Heart left ventricle (tissue), 16 donors: Measurements from ENCODE around the gene CABLES1. TPM values are rescaled to one million over a fixed set of nuclear protein-coding genes. Genes with fewer than 3 reads are reported as not detected.

Experiments
- ATAC-seq, 4 donors: fragments of 200-7000 bp; cut with Tn5 transposase; one replicate each; pipeline ENCODE4 v1.9.1; 2020 to 2022; ENCODE audit warnings: moderate library complexity in 4 of 4, mild to moderate bottlenecking in 3 of 4, moderate number of reproducible peaks in 1 of 4
- DNase-seq, 5 donors: peaks; one replicate each; pipeline ENCODE4 v3.0.0-alpha.2; 2020
- H3K27ac ChIP-seq, 12 donors: fragments of 200-600 bp; sonication (generic) in 4 of 12; one replicate each; pipeline versions ENCODE4 v1.5.0 to v1.8.0; 2016 to 2022; ENCODE audit warnings: mild to moderate bottlenecking in 2 of 12
- H3K27me3 ChIP-seq, 9 donors: fragments of 200-600 bp; sonication (generic) in 2 of 9; one replicate each; pipeline versions ENCODE4 v1.5.1 to v1.8.0; 2016 to 2022; ENCODE audit warnings: mild to moderate bottlenecking in 3 of 9
- H3K36me3 ChIP-seq, 9 donors: fragments of 200-600 bp; sonication (generic) in 2 of 9; one replicate each; pipeline versions ENCODE4 v1.5.0 to v1.8.0; 2018 to 2022; ENCODE audit warnings: mild to moderate bottlenecking in 2 of 9
- H3K4me1 ChIP-seq, 12 donors: fragments of 200-600 bp; sonication (generic) in 4 of 12; one replicate each; pipeline versions ENCODE4 v1.5.0 to v1.8.0; 2016 to 2022; ENCODE audit warnings: mild to moderate bottlenecking in 3 of 12
- H3K4me3 ChIP-seq, 12 donors: fragments of 200-600 bp; sonication (generic) in 4 of 12; one replicate each; pipeline versions ENCODE4 v1.5.0 to v1.8.0; 2017 to 2022; ENCODE audit warnings: mild to moderate bottlenecking in 9 of 12, moderate library complexity in 4 of 12
- H3K9me3 ChIP-seq, 12 donors: fragments of 200-600 bp; sonication (generic) in 4 of 12; one replicate each; pipeline versions ENCODE4 v1.5.0 to v1.8.0; 2016 to 2022; ENCODE audit warnings: mild to moderate bottlenecking in 1 of 12
- CTCF ChIP-seq, 12 donors: fragments of 200-600 bp; sonication (generic) in 4 of 12; IDR thresholded peaks; one replicate each; pipeline versions ENCODE4 v1.5.0 to v1.8.0; 2018 to 2022; ENCODE audit warnings: antibody characterized with exemption in 12 of 12, mild to moderate bottlenecking in 5 of 12
- POLR2A ChIP-seq, 2 donors: fragments of 450-650 bp; IDR thresholded peaks; one replicate each; pipeline ENCODE4 v1.6.1; 2017; ENCODE audit warnings: antibody characterized with exemption in 2 of 2, mild to moderate bottlenecking in 2 of 2, moderate library complexity in 2 of 2
- WGBS, 4 donors: extraction: QIAGEN DNeasy Blood & Tissue Kit in 2 of 4; methylation state at CpG; one replicate each; pipeline versions ENCODE4 v1.1.5 to v1.1.7; 2013 to 2018; 5-methylcytosine and 5-hydroxymethylcytosine counted together
- intact Hi-C, 10 donors: fragments of 100-400 bp; cut with DNase I; formaldehyde crosslinking; loops; one replicate each; pipeline versions ENCODE4 v1.11.1 to v1.14.2; 2022
- polyA plus RNA-seq, 2 donors: library from polyadenylated mRNA; stranded (reverse); fragments of 200-250 nt; gene quantifications; one replicate each; pipeline ENCODE4 v1.2.3, GENCODE V29; 2013
- total RNA-seq, 9 donors: library from RNA; depleted of rRNA in 2 of 9; stranded (reverse); fragments of >200 nt in 2 of 9; fragmentation: NEBNext Ultra II Directional in 3 of 9; extraction: Animal tissue kit (Norgen Biotek cat#: 25700) in 3 of 9; gene quantifications; one replicate each; pipeline versions ENCODE4 v1.1.0 to v1.2.4, GENCODE V29; 2016 to 2023
- donor health status: ischemic (EF 13 %, LVEDD 7.1; RV severe dilation, severe dysfunction).
- donor health status: healthy with polysubstance abuse.
- donor health status: DM: no; HTN: yes; CAD: no.
- donor health status: DM: no; HTN: no; CAD: no.
- donor health status: ischemic (EF 25% LVEDD 6.9; RV normal size, moderate dysfunction).
- donor health status: ischemic (EF 25% LVEDD 5.7; RV mildly dilated, moderate dysfunction).
- donor health status: healthy.
- donor health status: DM: yes; HTN: yes; CAD: no.
- donor health status: ischemic (EF 35%, LVEDD 5.7; RV mildly dilated, moderate dysfunction).
- donor health status: nonischemic (EF 11% LVEDD 7.7; RV severe dilation, severe dysfunction).
- donor health status: DM: yes; HTN: yes; CAD: no.
- donor health status: PGD.
- donor health status: ischemic (EF 29% LVEDD 5.4; RV normal size, mild dysfunction).
- donor health status: nonischemic (EF 23%, LVEDD 6.1; RV moderate dilation, normal function).

The CABLES1 gene
- total and polyA plus RNA-seq, 11 donors, result 0.28 to 7.2 (median 2.1) TPM

GRCh38 chr18:23280844-23281243 is 145.6 kb downstream of the CABLES1 start:
- WGBS, 4 donors, result 91 to 97% (median 96%) methylated on average over 5 of the region's 5 CpGs
- DNase-seq (no peak), ATAC-seq (no peak)
- TF ChIP-seq CTCF (IDR thresholded peaks at IDR 0.05) (no peak), POLR2A (IDR thresholded peaks at IDR 0.05) (no peak)
- intact Hi-C loops, result no loop called here
- Histone ChIP-seq H3K27ac (no peak overlapping the region), H3K4me3 (no peak overlapping the region), H3K27me3 (no peaks in the 10 kb centered on the region), H3K36me3 (no peaks in the 10 kb centered on the region), H3K4me1 (peaks cover 0 to 9% (median 0%) of the 10 kb centered on the region in 12 donors), H3K9me3 (peaks cover 0 to 13% (median 7%) of the 10 kb centered on the region in 12 donors)

DNA sequence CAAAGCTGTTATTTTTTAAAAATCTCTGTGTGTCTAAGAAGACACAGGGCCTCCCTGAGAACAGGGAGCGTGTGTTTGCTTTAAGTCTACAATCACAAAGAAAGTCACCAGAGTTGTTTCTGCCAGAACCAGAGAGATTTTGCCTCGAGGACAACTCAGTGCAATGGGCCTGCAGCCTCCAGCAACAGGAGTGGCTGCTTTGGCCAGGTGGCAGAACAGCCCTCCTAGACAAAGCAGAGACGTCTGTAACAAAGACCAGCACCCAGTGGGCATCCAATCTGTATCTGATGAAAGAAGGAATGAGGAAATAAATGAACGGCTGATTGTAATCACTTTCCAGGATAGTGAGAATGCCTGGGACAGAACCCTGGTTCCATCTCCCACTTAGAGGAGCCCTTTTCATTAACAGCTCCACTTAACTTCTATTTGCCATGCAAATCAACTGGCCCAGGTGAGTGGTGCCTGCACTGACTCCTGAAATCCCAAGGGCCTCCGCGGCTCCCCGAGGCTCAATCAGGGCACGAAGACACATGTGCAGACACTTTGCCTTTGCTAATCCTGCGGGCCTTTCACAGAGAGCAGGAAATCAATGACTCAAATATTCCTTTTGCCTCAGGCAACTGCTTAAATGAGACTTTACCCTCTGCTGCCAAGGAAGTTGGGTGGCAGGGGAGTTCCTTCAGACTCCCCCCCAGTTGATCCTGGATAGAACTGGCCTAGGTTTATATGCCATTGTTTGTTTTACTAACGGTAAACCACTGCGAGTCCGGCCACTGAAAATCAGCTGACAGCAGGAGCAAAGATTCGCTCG is 146.5 kb downstream of the CABLES1 start:
- WGBS, 4 donors, result 86 to 93% (median 88%) methylated on average over 14 of the region's 14 CpGs
- H3K27ac ChIP-seq, result no peak overlapping the region

GRCh38 chr18:23282437-23282781 is 147.1 kb downstream of the CABLES1 start:
- intact Hi-C loops, result no loop called here
- WGBS, 4 donors, result 91 to 96% (median 94%) methylated on average over 6 of the region's 6 CpGs
- Histone ChIP-seq H3K4me3 (no peak overlapping the region), H3K27ac (no peak overlapping the region), H3K36me3 (no peaks in the 10 kb centered on the region), H3K4me1 (no peaks in the 10 kb centered on the region), H3K9me3 (peaks cover 0 to 10% (median 3%) of the 10 kb centered on the region in 12 donors), H3K27me3 (no peaks in the 10 kb centered on the region)
- ATAC-seq (no peak), DNase-seq (no peak)
- no peak for TF ChIP-seq POLR2A (IDR thresholded peaks at IDR 0.05)
- no peak for TF ChIP-seq CTCF (IDR thresholded peaks at IDR 0.05)

More for the DNA sequence above, 146.5 kb downstream of the CABLES1 start:
- intact Hi-C loops, result no loop called here
- TF ChIP-seq CTCF (IDR thresholded peaks at IDR 0.05) (no peak), POLR2A (IDR thresholded peaks at IDR 0.05) (no peak)
- no peak for ATAC-seq
- DNase-seq, result no peak
- Histone ChIP-seq H3K9me3 (peaks cover 0 to 13% (median 7%) of the 10 kb centered on the region in 12 donors), H3K27me3 (no peaks in the 10 kb centered on the region), H3K36me3 (no peaks in the 10 kb centered on the region), H3K4me3 (no peak overlapping the region), H3K4me1 (peaks cover 0 to 3% (median 0%) of the 10 kb centered on the region in 12 donors)

DNA sequence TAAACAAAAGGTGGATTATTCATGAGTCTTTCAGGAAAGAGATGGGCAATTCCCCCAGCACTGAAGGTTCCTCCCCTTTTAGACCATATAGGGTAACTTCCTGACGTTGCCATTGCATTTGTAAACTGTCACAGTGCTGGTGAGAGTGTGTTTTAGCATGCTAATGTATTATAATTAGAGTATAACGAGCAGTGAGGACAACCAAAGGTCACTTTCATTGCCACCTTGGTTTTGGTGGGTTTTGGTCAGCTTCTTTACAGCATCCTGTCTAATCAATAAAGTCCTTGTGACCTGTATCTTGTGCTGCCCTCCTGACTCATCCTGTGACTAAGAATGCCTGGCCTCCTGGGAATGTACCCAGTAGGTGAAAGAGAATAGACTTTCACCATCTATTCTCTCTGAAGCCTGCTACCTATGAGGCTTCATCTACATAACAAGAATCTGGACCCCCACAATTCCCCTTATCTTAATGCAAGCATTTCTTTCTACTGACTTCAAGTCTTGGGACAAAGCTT is 148.7 kb downstream of the CABLES1 start:
- intact Hi-C loops, result no loop called here
- no peak for ATAC-seq
- 75 to 82% (median 79%) methylated on average over 2 of the region's 2 CpGs for WGBS, 4 donors

More for the DNA sequence above, 148.7 kb downstream of the CABLES1 start:
- no peak for TF ChIP-seq CTCF (IDR thresholded peaks at IDR 0.05)
- no peak for TF ChIP-seq POLR2A (IDR thresholded peaks at IDR 0.05)
- no peaks in the 10 kb centered on the region for H3K9me3 ChIP-seq
- H3K27me3 ChIP-seq, result no peaks in the 10 kb centered on the region
- H3K36me3 ChIP-seq, result no peaks in the 10 kb centered on the region
- H3K27ac ChIP-seq, result no peak overlapping the region
- DNase-seq, result no peak
- H3K4me3 ChIP-seq, result no peak overlapping the region
- no peaks in the 10 kb centered on the region for H3K4me1 ChIP-seq
